K562 treated with DMSO at 1 percent for 12 hours (cell line): ENCODE results near the gene PRKAR2B. TPM values are rescaled to one million over a fixed set of nuclear protein-coding genes. Genes with fewer than 3 reads are reported as not detected.

Source experiments
- total RNA-seq: library from RNA; unstranded; fragments of 300-600 nt; gene quantifications from 2 replicates; pipeline ENCODE4 v1.2.3, GENCODE V29; 2022; ENCODE audit not compliant: insufficient read depth

Gene PRKAR2B
- 28.9 and 83.7 TPM in 2 replicates for total RNA-seq

DNA sequence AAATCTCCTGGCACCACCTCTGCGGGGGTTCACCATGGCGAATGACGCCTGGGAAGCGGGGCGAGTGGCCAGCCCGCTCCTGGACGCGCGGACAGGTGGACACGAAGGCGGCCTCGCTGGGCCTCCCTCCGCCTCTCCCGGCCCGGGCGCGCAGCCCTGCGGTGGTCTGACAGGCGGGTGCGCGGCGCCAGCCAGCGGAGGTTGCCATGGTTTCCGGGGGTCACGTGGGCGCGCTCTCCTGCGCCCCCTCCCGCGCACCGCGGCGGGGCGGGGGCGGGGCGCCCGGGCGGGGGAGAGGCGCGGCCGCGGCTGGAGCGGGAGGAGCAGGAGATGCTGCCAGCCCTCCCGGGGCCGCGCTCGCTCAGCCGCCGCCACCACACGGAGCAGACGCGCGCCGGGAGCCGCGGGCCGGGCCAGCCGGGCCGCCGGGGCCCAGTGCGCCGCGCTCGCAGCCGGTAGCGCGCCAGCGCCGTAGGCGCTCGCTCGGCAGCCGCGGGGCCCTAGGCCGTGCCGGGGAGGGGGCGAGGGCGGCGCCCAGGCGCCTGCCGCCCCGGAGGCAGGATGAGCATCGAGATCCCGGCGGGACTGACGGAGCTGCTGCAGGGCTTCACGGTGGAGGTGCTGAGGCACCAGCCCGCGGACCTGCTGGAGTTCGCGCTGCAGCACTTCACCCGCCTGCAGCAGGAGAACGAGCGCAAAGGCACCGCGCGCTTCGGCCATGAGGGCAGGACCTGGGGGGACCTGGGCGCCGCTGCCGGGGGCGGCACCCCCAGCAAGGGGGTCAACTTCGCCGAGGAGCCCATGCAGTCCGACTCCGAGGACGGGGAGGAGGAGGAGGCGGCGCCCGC lies at the start of gene PRKAR2B:
TSS of gene PRKAR2B (plus strand) at position 359 of the 848 bp plus-strand sequence. CDS start at position 562, 203 bp downstream.

DNA sequence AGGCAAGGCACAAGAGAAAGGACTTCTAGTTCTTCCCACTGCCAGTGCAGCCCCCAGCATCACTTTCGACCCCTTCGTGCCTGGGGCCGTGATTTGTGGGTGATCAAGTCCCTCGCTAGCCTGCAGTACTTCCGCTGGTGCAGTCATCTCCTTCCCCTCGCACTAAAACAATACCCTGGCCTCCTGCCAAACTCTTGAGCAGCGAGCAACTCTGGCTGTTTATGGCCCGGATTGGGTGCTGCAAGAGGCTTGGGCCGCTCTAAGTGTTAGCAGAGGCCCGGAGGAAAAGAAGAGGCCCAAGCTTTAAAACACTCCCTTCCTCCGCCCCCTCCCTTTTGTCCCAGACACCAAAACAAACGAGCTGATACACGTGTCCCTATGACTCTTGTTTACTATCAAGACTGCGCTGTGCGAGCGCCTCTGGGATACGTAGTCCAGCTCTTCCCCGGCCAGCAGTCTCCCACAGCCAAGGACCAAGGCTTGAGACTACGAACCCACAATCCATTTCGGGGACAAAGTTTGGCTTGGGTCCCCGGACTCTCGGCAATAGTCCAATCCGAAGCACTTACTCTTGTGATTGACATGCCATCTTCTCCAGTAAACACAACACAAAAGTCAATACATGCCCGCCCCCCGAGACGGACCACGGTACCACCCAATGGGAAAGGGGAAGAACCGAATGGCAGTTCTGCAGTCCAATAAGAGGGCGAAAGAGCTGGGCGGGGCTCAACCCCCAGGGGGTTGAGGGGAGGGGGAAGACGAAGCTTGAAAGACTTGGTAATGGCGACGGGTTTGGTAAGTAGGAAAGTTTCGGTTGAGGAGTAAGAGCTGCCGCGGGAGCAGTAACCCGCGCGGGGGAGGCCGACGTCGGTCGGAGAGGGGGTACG lies 124.0 kb downstream of the PRKAR2B start, which contains the start of gene HBP1:
TSS of gene HBP1 (plus strand) at position 771 of the 887 bp plus-strand sequence. CDS start 10,891 bp downstream, outside the sequence.

Other genes with a start within 250 kb of the PRKAR2B start
- 7.0 and 47.3 TPM in 2 replicates for gene PIK3CG, start 179.4 kb upstream of the PRKAR2B start, total RNA-seq
- gene HBP1, start 124.3 kb downstream of the PRKAR2B start, total RNA-seq, result 17.8 and 42.3 TPM in 2 replicates